NT2/D1 (cell line): ENCODE data around the gene ASB6.

ENCODE experiments used
- SUZ12 ChIP-seq: IDR thresholded peaks from 2 replicates; pipeline ENCODE4 v1.6.1; 2011; ENCODE audit not compliant: insufficient read length, insufficient read depth; ENCODE audit errors: extremely low read depth
- YY1 ChIP-seq: IDR thresholded peaks from 2 replicates; pipeline ENCODE4 v1.6.1; 2011; ENCODE audit not compliant: insufficient read length, insufficient read depth
- ZNF274 ChIP-seq: IDR thresholded peaks from 2 replicates; pipeline ENCODE4 v1.6.1; 2011; ENCODE audit warnings: mild to moderate bottlenecking, low read depth, low read length

DNA sequence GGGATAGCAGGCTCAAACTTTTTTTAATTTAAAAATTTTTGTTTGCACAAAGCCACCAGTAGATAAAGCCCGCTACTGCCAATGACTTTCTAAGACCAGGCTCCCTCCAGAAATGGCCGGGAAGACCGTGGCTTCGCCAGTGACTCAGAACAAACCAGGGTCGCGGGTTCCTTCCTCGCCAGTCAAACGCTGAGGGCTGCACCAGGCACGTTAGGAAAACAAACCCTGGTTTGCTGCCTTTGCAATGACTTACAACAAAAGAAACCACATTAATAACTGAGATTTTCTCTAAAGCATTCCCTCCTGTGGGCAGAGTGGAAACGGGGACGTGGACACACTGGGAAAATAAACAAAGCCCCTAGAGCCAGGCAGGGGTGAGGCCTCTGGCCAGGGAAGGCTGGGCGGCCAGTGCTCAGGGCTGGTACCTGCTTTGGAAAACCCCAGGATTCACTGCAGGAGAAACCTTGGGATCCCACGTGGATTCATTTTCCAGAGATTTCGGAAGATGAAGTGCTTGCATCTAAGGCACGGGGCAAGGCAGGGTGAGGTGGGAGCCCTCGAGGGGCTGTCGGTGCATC lies 27.3 kb upstream of the ASB6 start:
- TF ChIP-seq YY1 (no peak), ZNF274 (no peak), SUZ12 (no peak)
